HG03565 (cell line): Measurements from ENCODE around the gene MEF2B.
A peak's percentile ranks its signal among the peaks of the same experiment; 100 is the strongest.
"Not testable (repeated sequence)": the region's sequence is repeated elsewhere in the genome, so short reads cannot be mapped to it uniquely, and the experiment has no call there.

Experiments
- ATAC-seq: cut with Tn5 transposase; IDR thresholded peaks from one replicate; pipeline ENCODE4 v1.9.1; 2021; ENCODE audit warnings: mild to moderate bottlenecking, moderate library complexity; ENCODE audit not compliant: unreplicated experiment

The MEF2B gene

DNA sequence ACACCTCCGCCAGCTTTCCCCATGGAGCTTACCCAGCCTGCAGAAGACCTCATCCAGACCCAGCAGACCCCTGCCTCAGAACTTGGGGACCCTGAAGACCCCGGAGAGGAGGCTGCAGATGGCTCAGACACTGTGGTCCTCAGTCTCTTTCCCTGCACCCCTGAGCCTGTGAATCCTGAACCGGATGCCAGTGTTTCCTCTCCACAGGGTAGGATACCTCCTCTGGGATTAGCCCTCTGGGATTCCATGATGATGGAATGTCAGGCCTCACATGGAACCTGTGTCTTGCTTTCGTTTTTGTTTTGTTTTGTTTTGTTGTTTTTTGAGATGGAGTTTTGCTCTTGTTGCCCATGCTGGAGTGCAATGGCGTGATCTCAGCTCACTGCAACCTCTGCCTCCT, 23.9 kb upstream of the MEF2B start:
- no peak for ATAC-seq

DNA sequence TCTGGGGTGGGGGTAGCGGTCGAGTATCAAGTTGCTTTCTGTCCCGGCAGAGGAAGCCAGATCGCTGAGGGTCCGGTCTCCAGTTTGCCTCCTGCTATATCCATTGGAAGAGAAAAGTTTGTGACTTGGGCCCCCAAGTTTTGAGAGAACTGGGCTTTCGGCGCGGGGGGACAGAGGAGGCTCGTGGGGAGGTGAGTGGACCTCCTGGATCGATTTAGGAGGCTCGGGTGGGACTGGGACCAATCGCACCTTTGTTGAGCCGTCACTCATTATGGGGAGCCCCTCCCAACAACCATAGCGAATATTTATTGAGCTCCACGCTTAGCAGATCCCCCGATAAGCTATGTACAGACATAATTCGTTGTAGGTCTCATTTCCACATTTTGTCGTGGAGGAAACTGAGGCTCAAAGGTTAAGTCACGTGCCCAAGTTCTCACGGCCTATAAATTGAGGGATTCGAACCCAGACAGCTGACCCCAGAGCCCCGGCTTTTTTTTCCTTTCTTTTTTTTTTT, 22.9 kb upstream of the MEF2B start:
- no peak for ATAC-seq

DNA sequence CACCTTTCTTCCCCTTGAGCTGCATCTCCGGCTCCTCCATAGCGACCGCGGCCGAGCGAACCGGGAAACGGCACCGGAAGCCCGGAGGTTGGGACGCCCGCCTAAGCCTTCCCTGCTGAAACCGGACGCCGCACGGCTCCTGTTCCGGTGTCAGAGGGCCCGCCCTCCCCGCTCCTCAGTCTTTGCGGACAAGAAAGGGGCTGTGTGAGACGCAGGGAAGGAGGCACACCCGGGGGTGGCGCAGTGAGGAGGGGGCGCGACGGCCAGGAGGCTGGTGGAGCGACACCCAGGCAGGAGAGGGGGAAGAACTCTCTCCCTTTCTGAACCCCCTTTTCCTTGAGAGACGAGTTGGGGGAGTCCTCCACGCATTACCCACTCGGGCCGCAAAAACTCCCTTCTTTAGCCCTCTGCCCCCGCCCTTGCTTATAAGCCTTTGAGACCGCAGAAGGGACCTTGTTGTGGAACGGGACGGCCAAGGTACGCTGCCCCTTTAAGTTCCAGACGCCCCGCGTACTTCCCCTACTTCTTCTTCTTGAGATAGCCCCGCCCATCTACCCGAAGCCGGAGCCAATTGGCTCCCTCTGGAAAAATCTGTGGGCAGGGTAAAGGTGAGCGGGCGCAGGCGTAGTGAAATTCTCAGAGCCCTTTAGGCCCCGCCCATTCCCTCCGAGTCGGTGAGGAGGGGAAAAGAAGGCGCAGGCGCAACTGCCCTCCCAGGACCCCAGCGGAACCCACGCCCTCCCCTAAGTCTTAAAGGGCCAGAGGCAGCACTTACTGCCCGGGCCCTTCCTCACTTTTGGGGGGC, 22.2 kb upstream of the MEF2B start, which contains the start of the genes BORCS8 and RFXANK:
TSS of gene BORCS8 (minus strand) at position 75 of the 805 bp plus-strand sequence. CDS start at position 40, 35 bp downstream.
TSS of gene RFXANK (plus strand) at position 181 of the 805 bp plus-strand sequence. CDS start 1,689 bp downstream, outside the sequence.
- peak; percentile 85 for ATAC-seq

DNA sequence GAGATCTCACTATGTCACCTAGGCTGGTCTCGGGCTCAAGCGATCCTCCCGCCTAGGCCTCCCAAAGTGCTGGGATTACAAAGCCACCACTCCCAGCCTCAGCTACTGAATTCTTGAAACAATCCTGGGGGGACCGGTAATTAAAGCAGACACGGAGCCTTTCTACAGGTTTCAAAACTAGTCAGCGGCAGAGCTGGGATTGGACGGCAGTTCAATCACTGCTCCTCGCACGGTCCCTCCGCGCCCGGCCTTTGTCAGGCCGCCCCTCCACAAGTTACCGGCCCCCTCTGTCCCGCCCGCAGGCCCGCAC, 21.7 kb upstream of the MEF2B start:
- no peak for ATAC-seq

DNA sequence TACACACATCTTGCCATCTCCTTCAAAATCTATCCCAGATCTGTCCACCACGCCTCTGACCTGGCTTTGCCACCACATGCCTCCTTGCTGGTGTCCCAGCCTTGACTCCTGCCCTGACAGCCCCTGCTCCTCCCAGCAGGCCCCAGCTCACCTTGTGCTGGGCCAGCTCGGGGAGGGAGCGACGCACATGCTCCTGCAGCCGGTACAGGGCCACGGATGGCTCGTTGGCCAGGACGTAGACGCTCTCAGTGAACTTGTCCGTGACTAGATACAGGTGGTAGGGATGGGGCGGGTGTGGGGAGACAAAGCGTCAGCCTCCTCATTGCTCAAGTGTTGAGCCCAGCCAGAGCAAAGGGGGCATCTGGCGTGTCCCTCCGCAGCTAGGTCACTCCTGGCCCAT, 16.7 kb upstream of the MEF2B start:
- no peak for ATAC-seq

DNA sequence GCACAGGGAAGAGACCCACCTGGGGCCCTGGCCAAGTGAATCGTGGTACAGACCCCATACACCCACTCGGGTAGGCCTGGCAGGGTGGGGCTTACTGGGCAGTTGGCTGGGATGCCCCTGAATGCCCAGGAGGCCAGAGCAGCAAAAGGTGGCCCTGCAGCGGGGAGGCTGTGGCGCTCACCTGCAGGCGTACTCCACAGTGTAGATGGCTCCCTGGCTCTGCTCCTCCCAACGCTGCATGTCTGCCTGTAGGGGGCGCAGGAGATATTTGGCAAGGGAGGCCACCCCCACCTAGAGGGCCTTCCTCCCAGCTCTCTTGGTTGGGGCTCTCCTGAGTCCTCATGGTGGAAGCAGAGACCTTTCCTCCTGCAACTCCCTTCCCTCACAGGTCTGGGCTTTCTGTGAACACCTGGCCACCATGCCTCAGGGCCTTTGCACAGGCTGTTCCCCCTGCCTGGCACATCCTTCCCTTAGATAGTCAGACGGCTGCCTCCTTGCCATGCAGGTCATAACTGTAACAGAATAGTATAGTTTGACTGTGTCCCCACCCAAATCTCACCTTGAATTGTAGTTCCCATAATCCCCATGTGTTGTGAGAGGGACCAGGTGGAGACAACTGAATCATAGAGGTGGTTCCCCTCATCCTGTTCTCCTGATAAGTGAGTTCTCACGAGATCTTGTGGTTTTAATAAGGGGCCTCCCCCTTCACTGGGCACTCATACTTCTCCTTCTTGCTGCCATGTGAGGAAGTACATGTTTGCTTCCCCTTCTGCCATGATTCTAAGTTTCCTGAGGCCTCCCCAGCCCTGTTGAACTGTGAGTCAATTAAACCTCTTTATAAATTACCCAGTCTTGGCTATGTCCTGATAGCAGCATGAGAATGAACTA, 16.0 kb upstream of the MEF2B start:
- no peak for ATAC-seq

DNA sequence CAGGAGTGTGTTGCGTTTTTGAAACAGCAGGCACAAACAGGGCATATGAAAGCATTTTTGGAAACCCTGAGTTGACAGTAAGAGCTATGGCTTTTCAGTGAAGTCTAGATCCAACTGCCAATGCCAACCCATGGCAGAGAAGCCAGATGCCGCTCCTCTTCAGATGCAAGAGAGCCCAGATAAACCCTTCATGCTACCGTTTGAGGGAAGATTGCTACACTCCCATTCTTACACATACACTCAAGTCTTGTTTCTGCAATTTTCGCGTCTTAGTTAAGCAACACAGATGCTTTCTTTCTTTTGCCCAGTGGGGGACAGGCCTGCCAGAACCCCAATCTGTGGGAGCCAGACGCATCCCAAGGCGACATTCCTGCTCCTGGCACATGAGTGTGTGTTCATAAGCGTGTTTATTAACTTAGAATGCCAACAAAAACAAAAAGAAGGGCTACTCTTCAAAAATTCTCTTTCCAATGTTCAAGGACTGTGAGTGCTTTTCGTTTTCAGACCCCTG, 11.5 kb upstream of the MEF2B start:
- ATAC-seq, result no peak

DNA sequence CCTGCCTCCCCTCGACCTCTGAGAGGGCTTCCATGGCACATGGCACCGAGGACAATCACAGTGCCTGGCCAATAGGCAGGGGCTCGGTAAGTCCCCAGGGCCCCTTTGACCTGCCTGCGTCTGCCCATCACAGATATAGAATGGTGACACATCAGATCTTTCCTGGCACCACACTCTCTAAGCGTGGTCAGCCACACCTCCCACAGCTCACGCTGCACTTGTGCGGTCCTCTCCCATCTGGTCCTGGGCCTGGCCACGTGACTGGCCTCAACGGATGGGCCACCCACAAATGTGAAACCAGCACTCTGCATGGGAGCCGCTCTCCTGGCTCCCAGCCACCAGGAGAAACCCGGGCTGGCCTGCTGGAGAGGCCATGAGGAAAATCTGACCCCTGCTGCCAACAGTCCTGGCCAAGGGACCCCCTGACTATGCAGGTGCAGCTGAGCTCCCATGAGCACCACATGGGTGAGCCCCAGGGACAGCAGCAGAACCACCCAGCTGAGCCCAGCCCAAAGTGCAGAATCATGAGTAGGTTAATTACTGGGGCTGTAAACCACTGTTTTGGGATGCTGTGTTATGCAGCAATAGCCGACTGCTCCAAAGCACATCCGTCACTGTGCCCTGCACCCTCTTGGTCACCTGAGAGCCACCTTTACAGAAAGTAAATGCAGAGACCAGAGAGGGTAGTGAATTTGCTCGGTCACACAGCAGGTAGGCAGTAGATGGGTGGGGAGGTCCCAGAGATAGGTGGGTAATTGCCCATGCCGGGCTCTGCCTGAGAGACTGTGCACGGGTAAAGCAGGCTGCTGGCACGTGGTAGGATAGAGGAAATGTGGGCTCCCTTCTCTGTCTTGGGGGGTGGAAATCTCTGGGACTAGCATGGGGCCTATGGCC, 9.7 kb upstream of the MEF2B start:
- no peak for ATAC-seq

DNA sequence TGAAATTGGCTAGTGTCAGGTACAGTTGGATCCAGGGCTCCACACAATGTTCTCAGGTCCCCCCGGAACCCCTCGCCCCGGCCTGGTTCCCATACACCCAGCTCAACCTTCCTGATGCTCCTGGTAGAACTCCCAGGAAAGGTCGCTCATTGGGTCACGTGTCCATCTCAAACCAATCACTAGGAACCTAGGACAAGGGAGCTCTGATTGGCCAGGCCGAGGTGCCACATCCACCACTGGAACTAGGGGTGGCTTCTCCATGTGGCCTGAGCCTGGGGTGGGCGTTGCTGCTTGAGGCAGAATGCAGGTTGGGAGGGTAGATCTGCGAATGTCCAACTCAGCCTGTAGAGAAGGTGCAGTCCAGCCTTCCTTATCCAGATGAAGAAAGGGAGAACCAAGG, 6.9 kb upstream of the MEF2B start:
- ATAC-seq, result no peak

DNA sequence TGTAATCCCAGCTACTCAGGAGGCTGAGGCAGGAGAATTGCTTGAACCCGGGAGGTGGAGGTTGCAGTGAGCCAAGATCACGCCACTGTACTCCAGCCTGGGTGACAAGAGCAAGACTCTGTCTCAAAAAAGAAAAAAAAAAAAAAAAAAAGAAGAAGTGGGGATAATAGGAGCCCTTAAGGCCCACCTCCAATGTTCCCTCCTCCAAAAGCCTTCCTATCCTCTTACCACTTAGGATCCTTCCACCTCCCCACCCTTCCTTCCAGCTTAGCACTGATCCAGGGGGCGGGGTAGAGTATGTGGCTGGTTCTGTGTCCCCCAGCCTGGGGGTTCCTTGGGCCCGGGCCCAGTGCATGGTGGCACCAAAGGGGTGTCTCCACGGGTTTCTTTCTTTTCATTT, 3.2 kb upstream of the MEF2B start:
- not testable (repeated sequence) for ATAC-seq

DNA sequence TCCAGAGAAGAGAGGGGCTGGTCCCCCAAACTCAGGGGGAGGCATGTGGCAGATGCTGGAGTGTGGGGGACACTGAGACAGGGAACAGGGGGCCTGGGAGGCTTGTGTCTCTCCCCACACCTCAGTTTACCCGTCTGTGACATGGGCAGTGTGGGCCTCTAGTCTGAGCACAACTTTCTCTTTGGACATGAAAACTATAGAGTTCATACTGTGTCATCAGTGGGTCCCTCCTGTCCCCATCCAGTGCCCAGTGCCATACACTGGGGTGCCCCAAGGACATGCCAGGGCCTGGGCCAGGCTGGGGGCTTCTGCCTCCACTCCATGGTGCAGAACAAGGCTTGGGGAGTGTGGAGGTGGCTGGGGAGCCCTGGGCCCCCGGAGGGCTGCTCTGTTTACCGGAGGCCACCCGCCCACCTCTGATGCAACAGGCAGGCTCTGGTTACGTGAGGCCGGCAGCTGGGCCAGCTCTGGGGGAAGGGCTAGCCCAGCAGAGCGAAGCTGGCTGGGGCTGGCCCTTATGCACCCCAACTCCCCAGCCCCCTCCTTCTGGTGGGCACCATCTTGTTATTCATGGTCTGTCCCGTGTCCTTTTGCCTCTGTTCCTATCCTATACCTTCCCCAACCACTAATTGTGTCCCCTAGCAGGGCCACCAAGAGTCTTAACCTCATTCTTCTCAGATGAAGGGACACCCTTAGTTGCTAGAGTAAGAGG, 1.9 kb upstream of the MEF2B start:
- ATAC-seq, result no peak

DNA sequence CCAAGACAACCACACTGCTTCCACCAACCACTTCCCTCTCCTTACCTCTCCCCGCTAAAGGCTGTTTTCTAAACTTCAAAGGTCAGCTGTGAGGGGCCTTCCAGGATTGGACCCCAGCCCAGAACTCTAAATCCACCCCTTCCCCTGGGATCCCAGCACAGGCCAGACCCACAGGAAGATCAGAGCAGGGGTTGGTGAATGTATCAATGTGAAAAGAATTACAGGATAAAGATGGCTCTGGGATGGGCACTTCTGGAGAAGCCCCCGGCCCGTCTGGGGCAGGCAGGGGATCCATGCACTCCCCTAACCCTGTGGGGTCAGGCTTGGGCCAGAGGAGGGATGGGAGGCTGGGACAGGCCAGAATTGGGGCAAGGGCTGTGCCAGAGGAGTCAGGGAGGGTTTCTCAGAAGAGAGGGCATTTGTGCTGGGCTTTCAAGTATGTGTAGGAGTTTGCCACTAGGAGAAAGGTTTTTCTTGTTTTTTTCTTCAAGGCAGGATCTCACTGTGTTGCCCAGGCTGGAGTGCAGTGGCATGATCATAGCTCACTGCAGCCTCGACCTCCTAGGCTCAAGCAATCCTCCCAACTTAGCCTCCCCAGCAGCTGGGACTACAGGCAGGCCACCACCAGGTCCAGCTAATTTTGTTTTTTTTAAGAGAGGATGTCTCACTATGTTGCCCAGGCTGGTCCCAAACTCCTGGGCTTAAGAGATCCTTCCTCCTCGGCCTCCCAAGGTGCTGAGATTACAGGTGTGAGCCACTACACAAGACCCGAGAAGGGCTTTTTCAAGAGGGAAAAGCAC, 1.0 kb upstream of the MEF2B start:
- ATAC-seq, result no peak

DNA sequence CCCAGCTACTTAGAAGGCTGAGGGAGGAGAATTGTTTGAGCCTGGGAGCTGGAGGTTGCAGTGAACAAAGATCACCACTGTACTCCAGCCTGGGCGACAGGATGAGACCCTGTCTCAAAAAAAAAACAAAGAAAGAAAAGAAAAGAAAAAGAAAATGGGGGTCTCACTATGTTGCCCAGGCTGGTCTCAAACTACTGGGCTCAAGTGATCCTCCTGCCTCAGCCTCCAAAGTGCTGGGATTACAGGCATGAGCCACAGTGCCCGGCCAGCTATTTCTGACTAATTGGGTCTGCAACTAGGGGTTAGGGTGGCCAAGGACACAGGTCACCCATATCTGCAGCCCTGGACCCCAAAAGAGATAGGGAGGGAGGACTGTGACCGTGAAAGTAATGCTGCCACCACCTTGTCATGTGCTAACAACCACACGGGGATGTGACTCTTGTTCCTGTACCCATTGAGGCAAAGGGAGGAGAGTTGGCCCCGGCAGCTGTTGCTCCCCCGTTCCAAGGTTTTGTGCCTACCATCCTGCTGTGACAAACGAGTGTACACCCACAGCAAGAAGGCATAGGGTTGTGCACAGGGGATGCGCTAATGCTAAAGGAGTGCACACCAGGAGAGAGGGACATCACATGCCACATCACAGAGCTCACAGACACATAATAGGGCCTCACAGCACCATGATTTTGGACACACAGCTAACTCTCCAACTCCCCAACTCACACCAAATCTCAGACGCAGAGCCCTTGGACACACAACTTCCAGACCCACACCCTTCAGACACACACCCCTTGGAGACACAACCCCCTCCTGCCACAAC, 619 bp downstream of the MEF2B start:
- ATAC-seq, result no peak

DNA sequence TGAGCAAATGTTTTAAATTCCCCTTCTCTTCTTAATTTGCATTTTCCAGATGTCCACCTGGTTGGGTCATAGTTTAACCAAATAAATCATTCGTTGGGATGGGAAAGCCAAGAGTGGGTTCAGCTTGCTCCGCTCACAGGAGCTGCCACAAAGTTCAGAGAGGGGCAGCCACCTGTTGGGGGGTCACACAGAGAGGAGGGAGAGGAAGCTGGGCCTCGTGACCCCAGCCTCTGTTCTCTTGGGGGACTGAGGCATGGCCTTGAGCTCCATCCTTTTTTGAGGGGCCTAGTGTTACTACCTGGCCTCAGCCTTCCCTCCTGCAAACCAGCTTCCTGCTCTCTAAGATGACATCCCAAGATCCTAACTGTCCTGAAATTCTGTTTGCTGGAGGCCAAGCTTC, 2.5 kb downstream of the MEF2B start:
- no peak for ATAC-seq

DNA sequence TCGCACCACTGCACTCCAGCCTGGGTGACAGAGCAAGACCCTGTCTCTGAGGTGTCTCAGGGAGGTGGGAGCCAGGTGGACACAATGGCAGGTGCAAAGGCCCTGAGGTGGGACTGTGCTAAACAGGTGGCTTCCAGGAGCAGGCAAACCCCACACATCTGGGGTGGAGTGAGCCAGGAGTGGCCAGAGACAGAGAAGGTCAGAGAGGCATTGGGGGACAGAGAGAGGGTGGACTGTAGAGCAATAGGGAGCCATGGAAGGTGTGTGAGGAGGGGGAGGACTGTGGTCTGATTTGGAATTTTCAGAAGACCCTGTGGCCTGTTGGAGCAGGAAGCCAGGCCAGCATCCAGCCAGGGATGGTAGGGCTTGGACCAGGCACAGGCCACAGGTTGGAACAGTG, 4.7 kb downstream of the MEF2B start:
- no peak for ATAC-seq

DNA sequence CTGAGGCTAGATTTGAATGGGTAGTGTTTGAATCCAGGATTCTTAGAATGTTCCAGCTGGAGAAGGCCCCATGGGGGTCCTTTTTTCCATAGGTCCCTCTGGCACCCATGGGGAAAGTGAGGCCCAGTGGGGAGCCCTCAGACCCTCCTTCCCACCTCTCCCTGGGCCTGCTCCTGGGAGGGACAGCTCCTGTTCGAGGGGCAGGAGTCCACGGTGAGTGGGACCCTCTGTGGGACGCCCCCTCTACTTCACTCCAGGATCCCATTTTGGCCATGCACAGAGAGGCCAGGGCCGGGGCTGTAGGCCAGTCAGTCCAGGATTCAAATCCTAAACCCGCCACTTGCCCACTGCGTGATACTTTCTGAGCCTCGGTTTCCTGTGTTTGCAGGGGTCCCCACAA, 7.6 kb downstream of the MEF2B start:
- ATAC-seq, result no peak

DNA sequence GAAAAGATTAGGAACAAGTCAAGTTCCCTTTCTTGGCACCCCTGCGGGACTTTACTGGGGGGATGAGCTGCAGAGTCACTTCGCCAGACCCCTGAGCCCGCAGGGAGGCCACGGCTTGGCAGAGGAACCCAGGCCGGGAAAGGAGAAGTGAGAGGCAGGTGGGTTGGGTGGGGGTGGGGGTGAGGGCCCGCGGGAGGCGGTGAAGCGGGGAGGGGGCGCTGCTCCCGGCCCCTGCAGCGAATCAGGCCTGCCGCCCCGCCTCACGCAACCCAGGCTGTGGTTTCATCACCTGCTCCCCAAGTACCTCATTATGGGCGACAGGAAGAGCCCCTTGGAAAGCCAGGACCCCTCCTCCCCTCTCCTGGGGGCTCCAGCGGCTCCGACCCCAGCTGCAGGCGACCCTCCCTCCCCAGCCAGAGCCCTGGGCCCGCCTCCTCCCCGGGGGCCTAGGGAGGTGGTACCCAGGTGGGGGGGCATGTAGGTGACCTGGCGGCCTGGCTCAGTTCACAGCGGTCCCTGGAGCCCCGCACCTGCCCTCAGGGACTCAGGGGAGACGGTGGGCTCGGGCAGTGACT, 9.5 kb downstream of the MEF2B start:
- no peak for ATAC-seq

DNA sequence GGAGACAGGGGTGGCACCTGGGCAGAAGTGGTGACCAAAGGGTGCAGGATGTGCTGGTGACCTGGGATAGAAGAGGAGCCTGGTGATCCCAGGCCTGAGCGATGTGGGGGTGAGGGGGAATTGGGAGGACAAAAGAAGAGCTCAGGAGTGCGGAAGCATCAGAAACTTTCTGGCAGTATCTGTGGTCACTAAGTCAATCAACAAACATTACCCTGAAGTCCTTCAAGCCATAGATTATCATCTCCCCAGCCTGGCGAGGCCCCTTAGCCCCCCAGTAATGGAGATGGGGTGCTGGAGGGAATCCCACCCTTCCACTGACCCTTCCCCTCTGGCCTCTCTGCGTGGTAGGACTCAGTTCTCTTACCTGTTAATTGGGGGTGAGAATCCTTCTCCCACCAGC, 10.5 kb downstream of the MEF2B start:
- no peak for ATAC-seq
